HepG2 (cell line): Measurements from ENCODE around the gene SNHG17. TPM values are rescaled to one million over a fixed set of nuclear protein-coding genes. Genes with fewer than 3 reads are reported as not detected.

Experiments
- ARID5B ChIP-seq: IDR thresholded peaks from 2 replicates; pipeline ENCODE4 v1.4.0; 2020; ENCODE audit warnings: mild to moderate bottlenecking, missing genetic modification reagents
- ASH2L ChIP-seq: fragments of 300-600, 200-600 bp; sonication (generic); IDR thresholded peaks from 2 replicates; pipeline ENCODE4 v1.7.0; 2017; ENCODE audit warnings: low read depth, mild to moderate bottlenecking, moderate library complexity, mixed read lengths, low read length; ENCODE audit not compliant: insufficient read length
- GABPB1 ChIP-seq: IDR thresholded peaks from 2 replicates; pipeline ENCODE4 v1.6.1; 2016; ENCODE audit warnings: mild to moderate bottlenecking, missing genetic modification reagents, moderate library complexity, missing compliant biosample characterization
- IRX3 ChIP-seq: sonication (generic); formaldehyde crosslinking; IDR thresholded peaks from 2 replicates; pipeline ENCODE4 v1.8.1; 2023; ENCODE audit warnings: mild to moderate bottlenecking, low read depth, missing genetic modification reagents, borderline replicate concordance
- KAT7 ChIP-seq: IDR thresholded peaks from 2 replicates; pipeline ENCODE4 v1.6.1; 2018; ENCODE audit warnings: borderline replicate concordance, missing compliant biosample characterization
- LRRFIP1 ChIP-seq: sonication (generic); formaldehyde crosslinking; conservative IDR thresholded peaks from 2 replicates; pipeline ENCODE4 v1.4.0; 2020; ENCODE audit warnings: missing genetic modification reagents
- TEAD3 ChIP-seq: optimal IDR thresholded peaks from 2 replicates; pipeline ENCODE3; 2016; ENCODE audit warnings: borderline replicate concordance
- ZBTB2 ChIP-seq: sonication (generic); formaldehyde crosslinking; IDR thresholded peaks from 2 replicates; pipeline ENCODE4 v1.8.0; 2022; ENCODE audit warnings: low read depth, missing genetic modification reagents
- ZFP36L1 ChIP-seq: sonication (generic); formaldehyde crosslinking; IDR thresholded peaks from 2 replicates; pipeline ENCODE4 v1.8.0; 2022; ENCODE audit warnings: mild to moderate bottlenecking, missing genetic modification reagents, moderate library complexity
- ZFP41 ChIP-seq: sonication (generic); formaldehyde crosslinking; IDR thresholded peaks from 2 replicates; pipeline ENCODE4 v1.4.0; 2020; ENCODE audit warnings: mild to moderate bottlenecking, missing genetic modification reagents, borderline replicate concordance
- ZNF121 ChIP-seq: sonication (generic); formaldehyde crosslinking; IDR thresholded peaks from 2 replicates; pipeline ENCODE4 v1.5.0; 2020; ENCODE audit warnings: mild to moderate bottlenecking, missing genetic modification reagents
- ZNF432 ChIP-seq: sonication (generic); formaldehyde crosslinking; IDR thresholded peaks from 2 replicates; pipeline ENCODE4 v1.5.0; 2020; ENCODE audit warnings: missing genetic modification reagents, mild to moderate bottlenecking, borderline replicate concordance
- ZNF629 ChIP-seq: sonication (generic); formaldehyde crosslinking; conservative IDR thresholded peaks from 2 replicates; pipeline ENCODE4 v1.5.0; 2020; ENCODE audit warnings: missing genetic modification reagents
- ZNF687 ChIP-seq: sonication (generic); formaldehyde crosslinking; IDR thresholded peaks from 2 replicates; pipeline ENCODE4 v1.5.1; 2020; ENCODE audit warnings: mild to moderate bottlenecking, missing genetic modification reagents, moderate library complexity
- ZNF746 ChIP-seq: sonication (generic); formaldehyde crosslinking; IDR thresholded peaks from 2 replicates; pipeline ENCODE4 v1.8.0; 2022; ENCODE audit warnings: mild to moderate bottlenecking, missing genetic modification reagents
- ZNF784 ChIP-seq: sonication (generic); formaldehyde crosslinking; IDR thresholded peaks from 2 replicates; pipeline ENCODE4 v1.5.1; 2020; ENCODE audit warnings: missing genetic modification reagents, mild to moderate bottlenecking, borderline replicate concordance
- polyA plus RNA-seq, 8 experiments: library from polyadenylated mRNA; depleted of rRNA in 3 of 8; stranded (reverse) in 7 of 8; unstranded in 1 of 8; fragments of >200 nt; fragmentation: Illumina TruSeq in 4 of 8; extraction: Trizol in 4 of 8; gene quantifications; 2 replicates each; pipeline versions ENCODE4 v1.2.1 to v1.2.3, GENCODE V29; 2011 to 2016; ENCODE audit warnings: low read depth in 4 of 8, missing spikeins in 1 of 8, mixed read lengths in 1 of 8; ENCODE audit not compliant: insufficient read depth in 1 of 8
- total RNA-seq, 5 experiments: library from RNA; depleted of rRNA; stranded (reverse); fragments of >200 nt; fragmentation: Illumina TruSeq; extraction: Trizol; gene quantifications; 2 replicates each; pipeline ENCODE4 v1.2.3, GENCODE V29; 2016; ENCODE audit warnings: low read depth in 1 of 5

SNHG17 gene
- total and polyA plus RNA-seq, 2 of the 13 experiments (the other 11 are each of a cell fraction or from before 2014, with no cell fraction given): 26.2 to 41.2 TPM

- TF ChIP-seq ZNF784 (CRISPR knock-in tag) (no peak), ZNF746 (no peak), ZFP41 (CRISPR knock-in tag) (no peak), KAT7 (no peak), GABPB1 (CRISPR knock-in tag) (peak; percentile 42; the same call in 1 of the 2 replicates), LRRFIP1 (no peak), ZNF629 (CRISPR knock-in tag) (no peak), ZFP36L1 (no peak), ARID5B (CRISPR knock-in tag) (peak; percentile 74), TEAD3 (CRISPR knock-in tag) (peak; percentile 48), ZNF121 (CRISPR knock-in tag) (peak; percentile 84), IRX3 (no peak), ZBTB2 (CRISPR knock-in tag) (no peak), ZNF432 (CRISPR knock-in tag) (no peak), ZNF687 (CRISPR knock-in tag) (no peak), ASH2L (no peak)
Observed at GRCh38 chr20:38460040-38460623, 25.0 kb upstream of the SNHG17 start (continued).
